ENCODE results near the gene OTOGL.
"Not testable (repeated sequence)": the region's sequence is repeated elsewhere in the genome, so short reads cannot be mapped to it uniquely, and the experiment has no call there.

Gene OTOGL

GRCh38 chr12:80135624-80136023 lies 36.3 kb downstream of the OTOGL start:
- no peak for DNase-seq

DNA sequence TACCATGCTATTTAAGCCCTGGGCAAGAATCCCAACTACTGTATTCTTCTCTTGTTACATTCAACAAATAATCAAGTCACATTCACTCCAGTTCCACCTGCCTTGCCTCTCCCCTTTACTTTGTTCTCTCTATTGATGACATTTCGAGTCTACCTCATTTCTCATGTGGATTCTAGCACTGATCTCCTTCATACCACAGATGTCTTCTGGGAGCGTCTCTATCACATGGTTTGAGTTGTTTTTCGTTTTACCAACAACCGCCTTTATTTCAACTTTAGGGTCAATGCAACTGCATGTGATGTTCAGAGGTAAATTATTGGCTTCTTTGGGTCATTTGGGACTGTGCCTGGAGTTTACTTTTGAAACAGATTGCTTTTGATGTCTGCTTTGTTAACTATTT lies 40.7 kb downstream of the OTOGL start:
- no peak for DNase-seq

GRCh38 chr12:80142640-80143039 lies 43.3 kb downstream of the OTOGL start:
- no peak for DNase-seq

GRCh38 chr12:80143537-80143936 lies 44.2 kb downstream of the OTOGL start:
- no peak for DNase-seq

GRCh38 chr12:80149547-80150313 lies 50.4 kb downstream of the OTOGL start:
- DNase-seq = not testable (repeated sequence)

GRCh38 chr12:80151131-80151530 lies 51.8 kb downstream of the OTOGL start:
- no peak for DNase-seq

- no peak for DNase-seq
These were observed 54.9 kb downstream of the OTOGL start for GRCh38 chr12:80154261-80154660.

DNA sequence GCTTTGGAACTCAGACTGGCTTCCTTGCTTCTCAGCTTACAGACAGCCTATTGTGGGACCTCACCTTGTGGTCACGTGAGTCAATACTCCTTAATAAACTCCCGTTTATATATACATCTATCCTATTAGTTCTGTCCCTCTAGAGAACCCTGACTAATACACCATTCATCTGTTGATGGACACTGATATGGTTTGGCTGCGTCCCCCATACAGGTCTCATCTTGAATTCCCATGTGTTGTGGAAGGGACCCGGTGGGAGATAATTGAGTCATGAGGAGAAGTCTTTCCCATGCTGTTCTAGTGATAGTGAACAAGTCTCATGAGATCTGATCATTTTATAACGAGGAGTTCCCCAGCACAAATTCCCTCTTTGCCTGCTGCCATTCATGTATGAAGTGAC lies 57.0 kb downstream of the OTOGL start:
- no peak for DNase-seq

GRCh38 chr12:80157645-80158044 lies 58.3 kb downstream of the OTOGL start:
- DNase-seq = no peak

GRCh38 chr12:80161612-80162011 lies 62.3 kb downstream of the OTOGL start:
- no peak for DNase-seq

DNA sequence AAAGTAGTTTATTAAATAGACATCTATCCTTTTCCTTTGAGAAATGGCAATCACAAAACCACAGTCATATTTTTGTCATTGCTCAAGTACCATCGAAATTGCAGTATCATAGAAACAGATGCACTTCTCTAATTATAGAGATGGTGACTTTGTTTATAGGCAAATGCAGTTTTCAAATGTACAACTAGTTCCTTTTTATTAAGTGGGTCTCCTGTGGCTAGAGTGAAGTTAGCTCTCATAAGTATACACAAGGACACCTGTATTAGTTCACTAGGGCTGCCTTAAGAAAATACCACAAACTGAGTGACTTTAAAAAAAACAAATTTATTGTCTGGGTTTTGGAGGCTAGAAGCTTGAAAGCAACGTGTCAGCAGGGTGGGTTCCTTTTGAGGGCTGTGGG lies 62.8 kb downstream of the OTOGL start:
- DNase-seq = no peak

DNA sequence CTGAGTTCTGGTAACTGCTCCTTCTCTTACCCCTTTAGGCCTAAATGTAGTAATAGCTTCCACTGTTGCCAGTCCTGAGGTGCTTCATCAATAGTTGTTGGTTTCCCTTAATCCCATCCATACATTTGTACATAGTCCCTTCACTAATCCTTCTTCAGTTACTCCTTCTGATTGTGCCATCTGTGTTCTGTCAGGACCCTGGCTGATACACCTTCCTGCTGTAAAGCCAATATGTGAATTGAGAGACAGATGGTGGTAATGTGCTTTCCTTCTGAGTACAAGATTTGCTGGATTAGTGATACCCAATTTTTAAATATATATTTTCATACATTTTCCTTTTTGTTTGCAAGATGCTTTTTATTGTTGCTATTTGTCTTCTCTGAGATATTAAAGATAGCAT lies 66.4 kb downstream of the OTOGL start:
- no peak for DNase-seq

DNA sequence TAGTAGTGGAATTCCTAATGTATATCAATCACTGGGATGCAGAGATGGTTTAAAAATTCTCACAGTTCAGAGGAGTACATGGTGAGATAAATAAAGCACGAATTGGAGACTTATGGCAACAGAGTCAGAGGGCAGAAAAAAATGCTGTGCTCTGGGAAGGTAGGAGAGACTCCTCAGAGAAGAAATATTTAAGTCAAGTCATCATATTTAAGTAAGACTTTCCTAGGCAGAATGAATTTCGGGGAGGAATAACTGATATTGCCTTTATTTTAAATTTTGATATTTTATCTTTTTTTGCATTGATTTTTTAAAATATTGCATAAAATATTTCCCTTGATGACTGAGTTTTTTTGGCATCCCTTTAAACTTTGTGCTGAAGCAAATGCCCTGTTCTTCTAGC lies 67.4 kb downstream of the OTOGL start:
- no peak for DNase-seq

GRCh38 chr12:80168936-80169335 lies 69.6 kb downstream of the OTOGL start:
- DNase-seq = no peak

DNA sequence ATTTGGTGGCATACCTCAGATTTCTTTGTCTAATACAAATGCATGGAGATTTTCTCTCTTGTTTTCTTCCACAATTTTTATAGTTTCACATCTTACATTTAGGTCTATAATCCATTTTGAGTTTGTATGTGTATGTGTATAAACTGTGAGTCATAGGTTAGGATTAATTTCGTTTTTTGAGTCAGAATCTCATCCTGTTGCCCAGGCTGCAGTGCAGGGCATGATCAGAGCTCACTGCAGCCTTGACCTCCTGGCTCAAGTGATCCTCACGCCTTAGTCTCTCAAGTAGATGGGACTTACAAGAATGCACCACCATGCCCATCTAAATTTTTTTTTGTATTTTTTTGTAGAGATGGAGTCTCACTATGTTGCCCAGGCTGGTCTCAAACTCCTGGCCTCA lies 71.6 kb downstream of the OTOGL start:
- DNase-seq = no peak

- DNase-seq = no peak
These were observed 73.9 kb downstream of the OTOGL start for GRCh38 chr12:80173083-80173864.

DNA sequence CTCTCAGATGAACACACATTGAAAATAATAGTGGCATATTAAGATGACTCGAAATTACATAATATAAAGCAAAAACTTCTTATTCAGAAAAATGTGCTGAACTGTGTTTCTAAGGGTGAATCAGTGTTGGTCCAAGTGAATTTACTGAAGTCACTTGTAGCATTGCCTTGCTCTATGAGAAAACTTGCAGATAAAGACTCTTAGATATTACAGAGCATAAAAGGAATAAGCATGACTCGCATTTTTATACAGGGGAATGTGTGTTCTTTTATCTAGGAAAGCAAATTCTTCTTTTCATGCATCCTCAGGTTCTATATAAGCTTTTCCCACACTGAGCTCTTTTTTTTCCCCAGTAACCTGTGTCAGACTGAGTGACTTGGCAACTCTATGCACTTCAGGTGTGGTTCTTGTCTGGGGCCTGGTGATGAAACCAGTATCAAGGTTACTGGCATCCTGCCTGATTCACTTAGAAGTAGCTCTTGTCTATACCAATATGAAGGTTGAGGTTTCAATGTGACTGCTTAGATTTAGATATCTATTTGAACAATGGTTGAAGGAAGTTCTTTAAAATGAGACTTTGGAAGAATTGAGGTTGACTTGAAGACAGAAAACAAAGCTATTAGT lies 76.1 kb downstream of the OTOGL start:
- DNase-seq = no peak

DNA sequence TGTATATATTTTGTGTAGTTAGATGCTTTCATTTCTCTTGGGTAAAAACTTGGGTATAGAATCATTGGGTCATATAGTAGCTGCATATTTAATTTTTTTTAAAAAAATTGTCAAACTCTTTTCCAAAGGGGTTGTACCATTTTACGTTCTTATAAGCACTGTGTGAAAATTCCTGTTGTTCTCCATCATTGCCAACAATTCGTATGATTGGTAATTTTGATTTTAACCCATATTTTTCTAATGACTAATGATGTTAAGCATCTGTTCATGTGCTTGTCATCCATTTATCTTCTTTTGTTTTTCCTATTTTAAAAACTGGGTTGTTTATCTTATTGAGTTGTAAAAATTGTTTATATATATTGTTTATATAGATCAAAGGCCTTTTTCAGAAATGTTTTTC lies 77.4 kb downstream of the OTOGL start:
- no peak for DNase-seq

GRCh38 chr12:80178846-80179245 lies 79.5 kb downstream of the OTOGL start:
- no peak for DNase-seq

DNA sequence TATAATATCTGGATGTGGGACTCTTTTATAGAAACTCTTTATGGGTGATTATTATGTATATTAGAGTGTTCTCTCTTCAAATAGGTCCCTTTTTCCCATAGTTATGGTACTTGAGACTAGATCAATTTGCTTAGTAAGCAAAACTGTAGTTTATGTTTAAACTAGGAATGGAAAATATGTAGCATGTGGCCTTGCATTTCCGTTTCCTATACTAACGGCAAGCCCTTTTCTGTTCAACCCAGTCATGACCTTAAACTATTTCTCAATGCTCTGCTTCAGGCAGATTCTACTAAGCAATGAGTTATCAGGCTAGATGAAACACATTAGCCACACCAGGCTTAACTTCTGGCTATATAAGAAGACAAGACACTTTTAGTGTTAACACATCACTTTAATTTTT lies 84.6 kb downstream of the OTOGL start:
- DNase-seq = no peak

DNA sequence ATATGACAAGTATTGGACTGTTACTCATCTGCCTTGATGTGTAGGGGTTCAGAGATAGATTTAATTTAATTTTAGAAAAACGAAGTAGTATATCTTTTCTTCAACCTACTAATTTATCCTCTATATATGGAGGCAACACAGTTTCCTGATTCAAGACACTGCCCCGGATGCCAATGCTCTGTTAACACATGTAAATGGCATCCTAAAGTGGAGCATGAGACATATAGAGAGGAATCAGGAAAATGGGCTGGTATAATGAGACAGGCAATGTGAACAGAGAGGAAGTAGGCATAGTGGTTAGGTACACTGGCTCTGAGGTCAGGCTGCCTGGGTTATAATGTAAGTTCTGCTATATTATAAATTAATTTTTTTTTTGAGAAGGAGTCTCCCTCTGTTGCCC lies 85.6 kb downstream of the OTOGL start:
- DNase-seq = no peak

GRCh38 chr12:80186727-80187217 lies 87.4 kb downstream of the OTOGL start:
- no peak for DNase-seq

GRCh38 chr12:80187660-80188090 lies 88.3 kb downstream of the OTOGL start:
- DNase-seq = peak; percentile 26

GRCh38 chr12:80188576-80188975 lies 89.2 kb downstream of the OTOGL start:
- DNase-seq = no peak

Measured in NCI-H2081 treated with DMSO at 0.1 percent for 48 hours (cell line).